Measurements from ENCODE around the gene FEZF1.

FEZF1 gene

GRCh38 chr7:122255454-122255853, 49.1 kb downstream of the FEZF1 start:
- Histone ChIP-seq H3K9me2 (replicated peaks; ENCODE audit: control insufficient read depth, low read length) (no peaks in the 10 kb centered on the region; the same call in 1 of the 2 replicates), H3K27me3 (ENCODE audit: control insufficient read depth, low read length) (no peaks in the 10 kb centered on the region), H3K4me2 (ENCODE audit: low read length) (no peak overlapping the region), H3F3A (ENCODE audit: control insufficient read depth, insufficient read depth) (no peaks in the 10 kb centered on the region), H3K36me3 (ENCODE audit: control insufficient read depth, low read length) (no peaks in the 10 kb centered on the region), H4K20me1 (ENCODE audit: control insufficient read depth, insufficient read depth, low read depth, low read length) (no peaks in the 10 kb centered on the region), H3K27ac (ENCODE audit: low read depth, low read length) (no peak overlapping the region), H3K4me1 (ENCODE audit: control insufficient read depth, low read length) (no peaks in the 10 kb centered on the region), H3K4me3 (ENCODE audit: low read length) (no peak overlapping the region), H3K79me2 (ENCODE audit: control insufficient read depth, low read length) (no peaks in the 10 kb centered on the region), H3K9me3 (ENCODE audit: control insufficient read depth, insufficient read depth, low read length) (no peaks in the 10 kb centered on the region)
- TF ChIP-seq CTCF (IDR thresholded peaks at IDR 0.05; ENCODE audit: low read depth, low read length, poor library complexity, severe bottlenecking) (no peak), EZH2phosphoT487 (IDR thresholded peaks at IDR 0.05; ENCODE audit: borderline replicate concordance, low read length) (no peak)
